ACHN (cell line): Measurements from ENCODE around the gene ZNRD2.
"Not testable (repeated sequence)": the region's sequence is repeated elsewhere in the genome, so short reads cannot be mapped to it uniquely, and the experiment has no call there.

ENCODE experiments used
- DNase-seq: peaks from one replicate; pipeline ENCODE4 v3.0.0-alpha.2; 2015
- in situ Hi-C: cut with HindIII; loops from 2 replicates; pipeline ENCODE4 v1.10.0; 2017; ENCODE audit warnings: low sequenced_read_pairs, low pct_ligation_motif_present, low pct_unique_long_range_greater_than_20kb

ZNRD2 gene

DNA sequence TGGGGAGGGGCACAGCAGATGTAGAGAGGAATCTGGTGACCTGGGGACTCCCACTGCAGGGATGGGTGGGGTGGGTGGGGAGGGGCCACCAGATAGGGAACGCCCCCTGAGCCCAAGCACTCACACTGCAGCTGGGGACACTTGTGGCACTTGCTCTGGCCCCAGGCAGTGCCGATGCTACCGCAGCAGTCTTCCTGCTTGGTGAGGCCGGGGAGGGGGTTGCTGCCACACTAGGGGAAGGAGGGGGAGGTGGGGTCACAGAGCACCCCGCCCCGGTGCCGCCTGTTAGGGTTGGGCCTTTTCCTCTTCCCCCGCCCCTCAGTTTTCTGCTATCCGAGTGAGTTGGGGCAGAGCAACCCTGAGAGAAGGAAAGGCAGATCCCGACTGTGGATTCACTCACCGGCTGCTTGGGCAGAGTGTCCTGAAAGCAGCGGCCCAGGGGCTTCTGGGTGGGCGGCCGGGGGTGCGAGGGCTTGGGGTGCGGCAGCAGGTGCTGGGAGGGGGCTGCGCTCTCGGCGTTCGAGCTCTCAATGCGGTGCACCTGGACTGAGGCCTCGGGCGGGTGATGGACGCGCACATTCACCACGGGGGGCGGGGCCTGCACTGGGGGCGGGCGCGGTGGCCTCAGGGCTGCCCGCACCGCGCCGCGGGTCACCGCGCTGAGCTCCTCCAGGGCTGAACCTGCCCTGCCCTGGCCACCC, 16.8 kb upstream of the ZNRD2 start:
- no peak for DNase-seq
- in situ Hi-C loops, result no loop called here

DNA sequence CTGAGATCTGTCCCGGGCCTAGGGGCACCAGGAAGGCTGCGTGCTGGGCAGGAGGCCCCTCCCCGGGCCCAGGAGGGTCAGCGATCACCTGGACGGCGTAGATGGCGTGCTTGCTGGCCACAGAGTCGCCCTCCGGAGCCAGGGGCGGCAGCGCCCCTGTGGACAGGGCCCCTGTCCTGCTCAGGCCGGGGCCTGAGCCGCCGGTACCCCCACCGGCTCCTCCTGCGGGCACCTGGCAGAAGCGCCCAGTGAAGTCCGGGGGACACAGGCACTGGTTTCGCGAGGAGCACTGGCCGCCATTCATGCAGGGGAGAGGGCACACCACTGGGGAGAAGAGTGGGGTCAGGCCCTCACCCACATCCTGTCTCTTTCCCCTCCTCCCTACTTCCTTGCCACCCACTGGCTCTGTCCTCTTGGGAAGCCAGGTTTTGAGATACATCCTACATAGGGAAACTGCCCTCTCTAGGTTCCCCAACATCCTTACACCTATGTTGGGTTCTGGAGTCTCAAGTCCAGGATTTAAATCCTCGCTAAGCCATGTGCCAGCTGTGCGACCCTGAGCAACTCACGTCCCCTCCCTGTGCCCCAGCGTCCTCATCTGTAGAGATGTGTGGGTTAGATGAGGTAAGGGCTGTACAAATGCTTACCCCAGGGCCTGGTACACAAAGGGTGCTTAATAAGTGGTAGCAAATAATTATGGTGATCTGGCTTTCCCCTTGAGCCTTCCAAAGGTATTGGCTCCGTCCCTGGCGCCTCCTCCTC, 16.0 kb upstream of the ZNRD2 start:
- no peak for DNase-seq
- in situ Hi-C loops, result no loop called here

DNA sequence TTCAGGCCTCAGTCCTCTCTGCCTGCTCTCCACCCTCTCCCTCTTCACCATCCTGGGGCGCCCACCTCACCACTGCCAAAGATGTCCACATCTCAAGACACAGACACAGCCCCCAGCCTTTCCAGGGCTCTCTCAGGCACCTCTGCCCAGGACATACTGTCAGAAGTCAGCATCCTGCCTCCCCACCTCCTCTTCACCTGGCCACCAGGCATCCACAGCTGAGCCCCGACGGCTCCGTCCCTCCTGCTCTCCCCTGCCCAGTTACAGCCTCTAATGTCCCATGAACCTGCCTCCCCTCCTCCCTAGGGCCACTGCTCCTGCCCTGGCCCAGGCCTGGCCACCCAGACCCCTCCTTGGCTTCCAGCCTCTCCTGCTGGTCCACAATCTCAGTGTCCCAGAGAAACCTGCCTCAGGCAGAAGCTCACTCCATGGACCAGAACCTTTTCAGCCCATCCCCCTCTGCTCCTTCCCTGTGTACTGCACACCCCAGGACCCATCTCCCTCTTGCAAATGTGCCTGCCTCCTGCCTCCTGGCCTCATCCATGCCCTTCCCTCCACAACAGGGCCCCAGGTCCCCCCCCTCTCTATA, 15.3 kb upstream of the ZNRD2 start:
- DNase-seq, result no peak
- in situ Hi-C loops, result no loop called here

- DNase-seq, result peak; percentile 91
- in situ Hi-C loops, result no loop called here
Observed at GRCh38 chr11:65555693-65556231, 14.5 kb upstream of the ZNRD2 start.

DNA sequence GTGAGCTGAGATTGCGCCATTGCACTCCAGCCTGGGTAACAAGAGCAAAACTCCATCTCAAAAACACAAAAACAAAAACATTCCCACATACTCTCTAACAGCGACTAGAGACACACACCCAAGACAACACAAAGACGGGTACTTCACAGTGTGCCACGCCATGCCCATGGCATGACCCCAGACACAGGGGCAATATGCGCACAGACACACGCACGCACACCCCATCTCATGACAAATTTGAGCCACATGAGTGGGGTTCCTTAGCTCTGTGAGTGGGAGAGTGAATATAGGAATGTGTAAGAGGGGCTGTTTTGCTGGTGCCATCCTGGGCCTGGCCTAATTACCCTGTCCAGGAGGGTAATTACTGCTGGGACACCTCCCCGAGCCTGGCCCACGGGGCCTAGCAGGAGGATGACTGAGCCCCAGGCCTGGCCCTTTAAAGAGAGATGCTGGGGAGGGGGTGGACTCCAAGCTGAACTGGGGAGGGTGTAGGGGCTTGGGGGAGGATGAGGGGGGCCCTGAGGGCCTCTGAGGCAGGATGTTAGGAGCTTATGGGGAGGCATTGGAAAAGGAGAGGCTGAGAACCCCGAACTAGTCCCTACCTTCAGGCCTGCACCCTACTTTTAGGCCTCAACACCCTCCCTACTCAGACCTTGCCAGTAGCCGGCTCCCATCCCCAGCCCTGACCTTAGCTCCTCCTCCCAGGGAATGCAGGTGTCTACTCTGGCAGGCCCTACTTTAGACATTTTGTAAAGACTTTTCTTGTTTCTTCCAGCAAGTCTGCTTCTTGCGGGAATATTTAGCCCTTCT, 13.6 kb upstream of the ZNRD2 start:
- no peak for DNase-seq

GRCh38 chr11:65557280-65558001, 12.8 kb upstream of the ZNRD2 start:
- in situ Hi-C loops, result no loop called here
- DNase-seq, result no peak

More for the DNA sequence above, 13.6 kb upstream of the ZNRD2 start:
- in situ Hi-C loops, result no loop called here

DNA sequence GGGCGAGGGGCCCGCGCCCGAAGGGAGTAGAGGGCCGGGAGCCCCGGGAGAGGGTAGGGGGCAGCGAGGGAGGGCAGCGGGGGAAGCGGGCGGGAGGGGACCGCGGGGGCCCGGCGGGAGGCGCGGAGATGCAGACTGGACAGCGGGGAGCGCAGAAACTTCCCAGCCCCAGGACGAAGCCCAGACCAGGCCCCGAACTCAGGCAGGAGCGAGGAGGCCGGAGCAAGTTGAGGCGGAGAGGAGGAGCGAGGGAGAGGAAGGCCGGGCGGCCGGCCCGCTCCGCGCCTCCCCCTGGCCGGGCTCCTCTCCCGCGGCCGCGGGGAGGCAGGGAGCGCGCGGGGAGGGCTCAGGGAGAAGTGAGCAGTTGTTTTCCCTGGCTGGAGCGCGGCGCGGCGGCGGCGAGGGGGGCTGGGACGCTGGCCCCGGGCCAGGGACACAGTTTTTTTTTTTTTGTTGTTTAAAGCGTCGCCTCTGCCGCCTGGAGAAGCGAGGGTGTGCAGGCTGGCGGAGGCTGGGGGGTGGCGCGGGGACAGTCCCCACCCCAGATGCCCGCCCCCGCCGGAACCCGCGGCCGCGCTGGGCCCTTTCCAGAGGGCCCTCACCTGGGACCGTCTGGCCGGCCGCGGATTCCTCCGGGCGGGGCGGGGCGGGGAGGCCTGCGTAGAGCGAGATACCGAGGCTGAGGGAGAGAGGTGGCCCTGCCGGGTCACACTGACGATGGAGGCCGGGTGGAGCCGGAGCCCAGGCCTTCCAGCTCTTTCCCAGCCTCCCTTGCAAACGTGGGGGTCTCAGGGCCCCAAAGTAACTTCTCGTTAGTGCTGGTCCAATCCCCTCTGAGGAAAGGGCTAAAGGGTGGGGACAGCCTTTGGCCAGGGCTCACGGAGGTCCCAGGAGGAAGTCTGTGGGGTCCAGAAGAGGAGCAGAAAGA, 12.0 kb upstream of the ZNRD2 start, which contains the start of gene LTBP3:
Gene LTBP3 (minus strand): TSS at position 358 of the 928 bp plus-strand sequence. CDS start 400 bp downstream, outside the sequence.
- in situ Hi-C loops, result no loop called here
- peak; percentile 73 for DNase-seq

GRCh38 chr11:65558930-65559509, 11.3 kb upstream of the ZNRD2 start:
- peak; percentile 54 for DNase-seq
- in situ Hi-C loops, result no loop called here

DNA sequence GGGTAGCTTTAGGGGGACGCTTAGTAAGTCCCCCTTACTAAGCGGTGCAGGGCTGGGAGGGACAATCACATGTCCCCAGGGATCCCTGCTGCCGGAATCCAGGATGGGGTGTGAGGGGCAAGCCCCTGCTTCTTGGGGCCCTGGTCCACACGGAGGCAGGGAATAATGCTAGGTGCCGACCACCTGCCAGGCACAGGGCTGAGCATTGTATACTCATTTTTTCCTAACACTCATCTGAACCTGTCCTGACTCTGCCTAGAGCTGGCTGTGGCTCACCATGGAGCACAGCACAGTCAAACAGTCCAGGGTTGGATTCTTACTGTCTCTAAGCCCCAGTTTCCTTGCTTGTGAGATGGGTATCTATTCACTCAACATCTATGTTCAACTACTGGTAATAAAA, 10.7 kb upstream of the ZNRD2 start:
- no peak for DNase-seq
- in situ Hi-C loops, result no loop called here

DNA sequence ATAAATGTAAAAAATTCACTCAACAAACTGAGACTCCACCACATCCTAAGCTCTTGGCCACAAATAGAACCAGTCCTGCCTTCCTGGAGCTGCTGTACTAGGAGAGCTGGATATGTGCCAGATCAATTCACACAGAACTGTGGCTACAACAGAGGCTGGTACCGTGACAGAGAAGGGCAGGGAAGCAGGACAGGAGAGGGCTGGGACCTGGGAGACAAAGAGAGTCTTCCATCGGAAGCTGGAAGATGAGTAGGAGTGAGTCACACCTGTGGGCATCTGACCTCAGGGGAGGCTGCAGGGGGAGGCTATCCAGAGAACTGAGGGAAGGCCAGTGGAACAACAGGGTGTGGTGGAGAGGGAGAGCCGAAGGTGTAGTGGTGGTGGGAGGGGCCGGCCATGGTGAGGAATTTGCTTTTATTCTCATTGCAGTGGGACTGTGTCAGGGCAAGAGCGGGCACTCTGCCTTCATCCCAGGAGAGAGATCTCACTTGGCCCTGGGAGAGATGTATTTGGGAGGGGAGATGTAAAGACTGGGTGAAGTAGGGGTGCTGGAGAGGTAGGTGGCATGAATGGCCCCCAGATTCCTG, 10.2 kb upstream of the ZNRD2 start:
- DNase-seq, result peak; percentile 58
- in situ Hi-C loops, result no loop called here

DNA sequence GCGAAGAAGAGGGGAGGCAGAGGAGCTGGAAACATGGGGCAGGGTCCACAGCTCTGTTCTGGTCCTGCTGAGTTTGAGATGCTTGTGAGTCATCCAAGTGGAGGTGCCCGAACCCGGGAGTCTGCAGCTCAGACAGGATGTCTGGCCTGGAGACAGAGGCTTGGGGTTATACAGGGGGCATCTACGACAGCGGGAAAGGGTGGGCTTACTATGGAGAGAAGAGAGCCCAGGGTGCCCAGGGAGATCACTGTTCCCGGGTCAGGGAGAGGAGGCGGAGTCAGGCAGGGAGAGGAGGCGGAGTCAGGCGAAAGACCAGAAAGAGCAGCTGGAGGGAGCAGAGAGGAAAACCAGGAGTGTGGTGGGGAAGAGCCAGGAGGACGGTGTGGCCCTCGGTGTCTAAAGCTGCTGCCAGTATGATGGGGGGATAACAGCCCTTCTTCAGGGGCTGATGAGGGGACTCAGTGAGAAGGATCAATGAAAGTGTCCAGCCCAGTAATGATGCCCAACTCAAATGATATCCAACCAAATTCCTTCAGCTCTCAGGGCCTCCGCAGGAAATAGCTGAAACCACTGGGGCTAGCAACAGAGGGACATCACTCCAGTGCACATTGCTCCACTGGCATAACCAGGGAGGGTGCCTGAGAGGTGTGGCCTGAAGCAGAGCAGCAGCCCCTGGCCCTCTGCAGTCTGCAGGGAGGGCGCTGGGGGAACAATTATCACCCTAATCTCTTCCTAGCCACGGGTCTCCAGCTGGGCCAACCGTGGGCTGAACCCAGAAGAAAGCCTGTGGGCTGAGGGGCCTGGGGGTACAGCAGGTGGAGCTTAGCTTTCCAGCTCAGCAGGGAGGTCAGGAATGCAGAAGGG, 9.5 kb upstream of the ZNRD2 start:
- in situ Hi-C loops, result no loop called here

DNA sequence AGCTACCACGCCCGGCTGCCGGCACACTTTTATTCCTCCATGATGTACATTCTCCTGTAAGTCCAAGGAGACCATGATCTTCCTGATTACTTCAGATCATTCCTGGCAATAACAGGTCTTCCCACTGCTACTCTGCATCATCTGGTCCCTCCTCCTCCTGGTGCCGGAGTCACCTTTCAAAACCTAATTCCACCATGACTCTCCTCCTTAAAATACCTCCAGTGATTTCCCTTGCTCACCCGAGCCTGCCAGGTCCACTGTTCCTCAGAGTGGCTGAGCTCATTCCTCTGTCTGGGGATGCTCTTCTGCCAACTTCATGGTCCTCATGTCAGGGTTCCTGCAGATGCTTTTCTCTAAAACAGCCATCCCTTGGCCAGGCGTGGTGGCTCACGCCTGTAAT, 8.3 kb upstream of the ZNRD2 start:
- DNase-seq, result no peak
- in situ Hi-C loops, result no loop called here

More for the DNA sequence above, 9.5 kb upstream of the ZNRD2 start:
- peak; percentile 57 for DNase-seq

DNA sequence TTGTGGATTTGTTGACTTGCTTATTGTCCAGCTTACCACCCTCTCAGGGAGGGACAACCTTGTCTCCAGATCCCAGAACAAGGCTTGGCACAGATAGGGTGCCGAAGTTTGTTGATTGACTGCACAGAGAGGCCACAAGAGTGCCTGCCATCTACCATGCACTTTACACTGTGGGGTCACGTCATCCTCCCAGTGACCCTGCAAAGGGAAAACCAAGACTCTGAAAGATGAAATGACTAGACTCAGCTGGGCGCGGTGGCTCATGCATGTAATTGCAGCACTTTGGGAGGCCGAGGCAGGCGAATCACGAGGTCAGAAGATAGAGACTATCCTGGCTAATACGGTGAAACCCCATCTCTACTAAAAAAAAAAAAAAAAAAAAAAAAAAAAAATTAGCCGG, 7.5 kb upstream of the ZNRD2 start:
- no peak for DNase-seq
- in situ Hi-C loops, result no loop called here

DNA sequence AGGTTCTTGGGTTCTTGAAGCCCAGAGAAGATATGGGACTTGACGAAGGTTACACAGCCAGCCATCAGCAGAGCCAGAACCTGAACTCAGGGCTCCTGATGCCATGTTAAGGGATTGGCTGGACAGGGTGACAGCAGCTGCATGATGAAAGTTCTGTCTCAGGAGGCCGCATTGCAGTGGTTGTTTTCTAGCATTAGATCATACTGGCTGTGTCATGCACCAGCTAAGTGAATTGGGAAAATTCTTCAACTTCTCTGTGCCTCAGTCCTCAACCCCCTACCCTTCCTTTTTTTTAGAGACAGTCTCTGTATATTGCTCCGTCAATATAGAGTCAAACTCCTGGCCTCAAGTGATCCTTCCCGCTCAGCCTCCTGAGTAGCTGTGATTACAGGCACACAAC, 6.7 kb upstream of the ZNRD2 start:
- in situ Hi-C loops, result no loop called here

DNA sequence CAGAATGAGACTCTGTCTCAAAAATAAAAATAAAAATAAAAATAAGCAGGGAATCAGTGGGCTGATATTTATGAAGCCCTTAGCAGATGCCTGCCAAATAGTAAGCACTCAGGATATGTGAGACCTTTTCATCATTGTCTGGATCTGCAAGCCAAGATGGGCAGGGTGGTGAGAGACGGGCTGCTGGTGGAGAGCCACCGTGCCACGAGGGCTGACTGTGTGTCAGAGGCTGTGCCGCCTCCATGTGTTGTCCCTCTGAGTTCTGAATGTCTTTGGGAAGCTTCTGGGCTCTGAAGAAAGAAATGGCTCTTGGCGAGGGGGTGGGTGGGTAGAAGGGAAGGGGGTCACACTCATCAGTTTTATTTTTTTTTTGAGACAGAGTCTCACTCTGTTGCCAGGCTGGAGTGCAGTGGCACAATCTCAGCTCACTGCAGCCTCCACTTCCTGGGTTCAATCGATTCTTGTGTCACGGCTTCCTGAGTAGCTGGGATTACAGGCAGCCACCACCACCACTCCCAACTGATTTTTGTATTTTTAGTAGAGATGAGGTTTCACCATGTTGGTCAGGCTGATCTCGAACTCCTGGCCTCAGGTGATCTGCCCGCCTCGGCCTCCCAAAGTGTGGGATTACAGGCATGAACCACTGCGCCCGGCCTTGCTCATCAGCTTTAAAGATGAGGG, 5.3 kb upstream of the ZNRD2 start:
- DNase-seq, in situ Hi-C loops: not testable (repeated sequence)

More for the DNA sequence above, 6.7 kb upstream of the ZNRD2 start:
- no peak for DNase-seq
